Lower leg skin (tissue), 4 donors: Measurements from ENCODE around the gene SPTB. TPM values are rescaled to one million over a fixed set of nuclear protein-coding genes. Genes with fewer than 3 reads are reported as not detected.
A peak's percentile ranks its signal among the peaks of the same experiment; 100 is the strongest.

ENCODE experiments used
- DNase-seq, 2 donors: peaks; one replicate each; pipeline ENCODE4 v3.0.0-alpha.2; 2019; ENCODE audit warnings: low spot score in 2 of 2
- H3K4me3 ChIP-seq: fragments of 200-600 bp; sonication (generic); 2 replicates; pipeline ENCODE4 v1.5.1; 2017; ENCODE audit warnings: mild to moderate bottlenecking, low read depth; ENCODE audit not compliant: poor library complexity, severe bottlenecking
- POLR2A ChIP-seq, 2 donors: fragments of 450-650 bp; IDR thresholded peaks; one replicate each; pipeline ENCODE4 v1.6.1; 2016 to 2017; ENCODE audit warnings: antibody characterized with exemption in 2 of 2, mild to moderate bottlenecking in 1 of 2, moderate library complexity in 1 of 2
- whole genome bisulfite sequencing, 2 donors: methylation state at CpG; one replicate each; pipeline ENCODE4 v1.1.5; 2018; 5-methylcytosine and 5-hydroxymethylcytosine counted together
- intact Hi-C: fragments of 100-400 bp; cut with DNase I; formaldehyde crosslinking; loops from one replicate; pipeline ENCODE4 v1.15.0; 2023; ENCODE audit warnings: low total_unique reads
- total RNA-seq, 4 donors: library from RNA; depleted of rRNA; stranded (reverse); fragments of >200 nt; gene quantifications; one replicate each; pipeline ENCODE4 v1.1.0, GENCODE V29; 2016
- TF ChIP-seq, protein P1 (sequence below), 3 donors: fragments of 450-650 bp; IDR thresholded peaks; one replicate each; pipeline ENCODE4 v1.5.1; 2016; ENCODE audit warnings: antibody characterized with exemption in 3 of 3, mild to moderate bottlenecking in 3 of 3, moderate library complexity in 2 of 3

SPTB gene
- total RNA-seq, 4 donors from 2014 or later = 0.34 to 1.3 (median 0.92) TPM

DNA sequence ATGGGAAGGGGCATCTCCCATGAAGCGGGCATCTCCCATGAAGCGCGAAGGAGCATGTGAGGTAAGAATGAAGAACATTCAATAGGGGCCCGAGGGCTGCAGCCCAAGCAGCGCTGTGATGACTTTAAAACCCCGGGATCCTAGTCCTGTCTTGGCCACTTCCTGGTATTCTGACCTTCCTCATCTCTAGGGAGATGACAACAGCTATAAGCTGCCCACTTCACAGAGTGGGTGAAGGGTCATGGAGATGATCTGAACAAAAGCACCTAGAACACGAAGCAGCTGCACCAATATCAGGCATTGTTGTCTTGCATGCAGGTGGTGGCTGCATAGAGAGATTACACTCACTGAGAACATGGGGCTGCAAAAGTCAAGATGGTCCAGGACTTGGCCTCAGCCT lies 64.5 kb downstream of the SPTB start:
- H3K4me3 ChIP-seq = no peak overlapping the region
- WGBS, 2 donors = 87 to 92% methylated on average over 7 of the region's 7 CpGs
- DNase-seq = peak in 1 of 2 donors; percentile 45
- no peak for TF ChIP-seq POLR2A (IDR thresholded peaks at IDR 0.05)
- TF ChIP-seq, protein P1, sequence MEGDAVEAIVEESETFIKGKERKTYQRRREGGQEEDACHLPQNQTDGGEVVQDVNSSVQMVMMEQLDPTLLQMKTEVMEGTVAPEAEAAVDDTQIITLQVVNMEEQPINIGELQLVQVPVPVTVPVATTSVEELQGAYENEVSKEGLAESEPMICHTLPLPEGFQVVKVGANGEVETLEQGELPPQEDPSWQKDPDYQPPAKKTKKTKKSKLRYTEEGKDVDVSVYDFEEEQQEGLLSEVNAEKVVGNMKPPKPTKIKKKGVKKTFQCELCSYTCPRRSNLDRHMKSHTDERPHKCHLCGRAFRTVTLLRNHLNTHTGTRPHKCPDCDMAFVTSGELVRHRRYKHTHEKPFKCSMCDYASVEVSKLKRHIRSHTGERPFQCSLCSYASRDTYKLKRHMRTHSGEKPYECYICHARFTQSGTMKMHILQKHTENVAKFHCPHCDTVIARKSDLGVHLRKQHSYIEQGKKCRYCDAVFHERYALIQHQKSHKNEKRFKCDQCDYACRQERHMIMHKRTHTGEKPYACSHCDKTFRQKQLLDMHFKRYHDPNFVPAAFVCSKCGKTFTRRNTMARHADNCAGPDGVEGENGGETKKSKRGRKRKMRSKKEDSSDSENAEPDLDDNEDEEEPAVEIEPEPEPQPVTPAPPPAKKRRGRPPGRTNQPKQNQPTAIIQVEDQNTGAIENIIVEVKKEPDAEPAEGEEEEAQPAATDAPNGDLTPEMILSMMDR (IDR thresholded peaks at IDR 0.05) = no peak
- intact Hi-C loops = no loop called here

DNA sequence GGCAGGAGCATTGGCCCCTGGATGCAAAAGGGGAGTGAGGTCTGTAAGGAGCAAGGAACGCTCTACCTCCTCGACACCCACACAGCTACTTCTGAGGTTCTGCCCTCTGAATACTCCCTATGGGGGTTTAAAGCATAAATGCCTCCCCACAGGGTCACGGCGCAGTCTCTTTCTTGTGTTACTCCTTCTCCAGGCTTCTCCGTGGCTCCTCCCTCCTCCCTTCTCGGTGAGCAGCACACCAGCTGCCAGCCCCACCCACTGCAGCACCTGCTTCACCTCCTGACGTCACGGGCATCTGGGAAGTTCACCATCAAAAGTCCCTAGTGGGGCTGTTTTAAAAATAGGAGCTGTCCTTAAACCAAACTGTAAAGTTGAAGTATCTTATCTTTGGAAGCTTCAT lies 67.3 kb downstream of the SPTB start:
- intact Hi-C loops = no loop called here
- H3K4me3 ChIP-seq = no peak overlapping the region
- no peak for TF ChIP-seq POLR2A (IDR thresholded peaks at IDR 0.05)
- TF ChIP-seq, protein P1 (IDR thresholded peaks at IDR 0.05) = no peak
- no peak for DNase-seq
- 17 to 31% methylated on average over 8 of the region's 8 CpGs for WGBS, 2 donors

DNA sequence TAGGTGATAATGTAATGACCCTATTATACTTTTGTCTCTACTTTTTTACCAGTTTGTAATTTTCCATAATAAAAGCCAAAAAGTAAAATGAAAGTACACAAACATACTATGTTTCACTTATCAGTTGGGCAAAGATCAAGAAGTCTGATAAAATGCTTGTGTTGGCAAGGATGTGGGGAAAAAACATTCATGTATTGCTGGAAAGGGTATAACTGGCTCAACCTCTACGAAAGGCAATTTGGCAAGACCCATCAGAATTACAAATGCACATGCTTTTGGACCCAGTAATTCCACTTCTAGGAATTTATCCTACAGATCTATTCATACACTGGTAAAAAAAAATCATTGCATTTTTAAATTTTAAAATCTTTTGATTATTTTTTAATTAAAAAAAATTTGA lies 68.0 kb downstream of the SPTB start:
- intact Hi-C loops = no loop called here
- TF ChIP-seq POLR2A (IDR thresholded peaks at IDR 0.05) = no peak
- TF ChIP-seq, protein P1 (IDR thresholded peaks at IDR 0.05) = no peak
- 29 to 37% methylated on average over 1 of the region's 1 CpG for WGBS, 2 donors

DNA sequence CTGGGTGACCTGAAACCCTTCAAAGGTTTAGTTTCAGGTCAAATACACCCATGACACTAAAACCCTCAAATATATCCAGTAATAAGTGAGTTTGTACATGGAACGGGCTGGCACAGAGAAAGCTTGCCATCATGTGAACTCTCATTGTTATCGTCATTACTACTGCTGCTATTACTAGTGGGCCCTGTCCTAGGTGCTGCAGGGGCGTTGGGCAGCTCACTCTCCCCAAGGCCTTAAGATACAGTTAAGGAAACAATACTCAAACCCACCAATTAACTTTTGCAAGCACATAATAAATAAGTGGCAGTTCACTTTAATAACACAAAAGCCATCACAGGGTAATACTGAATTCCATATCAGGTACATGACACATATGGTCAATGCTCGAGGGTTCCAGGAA lies 71.3 kb downstream of the SPTB start:
- TF ChIP-seq POLR2A (IDR thresholded peaks at IDR 0.05) = no peak
- TF ChIP-seq, protein P1 (IDR thresholded peaks at IDR 0.05) = no peak
- WGBS, 2 donors = 87 to 93% methylated on average over 4 of the region's 4 CpGs
- intact Hi-C loops = no loop called here
- no peak for DNase-seq
- no peak overlapping the region for H3K4me3 ChIP-seq

More for the DNA sequence above, 68.0 kb downstream of the SPTB start:
- no peak for DNase-seq
- H3K4me3 ChIP-seq = no peak overlapping the region

DNA sequence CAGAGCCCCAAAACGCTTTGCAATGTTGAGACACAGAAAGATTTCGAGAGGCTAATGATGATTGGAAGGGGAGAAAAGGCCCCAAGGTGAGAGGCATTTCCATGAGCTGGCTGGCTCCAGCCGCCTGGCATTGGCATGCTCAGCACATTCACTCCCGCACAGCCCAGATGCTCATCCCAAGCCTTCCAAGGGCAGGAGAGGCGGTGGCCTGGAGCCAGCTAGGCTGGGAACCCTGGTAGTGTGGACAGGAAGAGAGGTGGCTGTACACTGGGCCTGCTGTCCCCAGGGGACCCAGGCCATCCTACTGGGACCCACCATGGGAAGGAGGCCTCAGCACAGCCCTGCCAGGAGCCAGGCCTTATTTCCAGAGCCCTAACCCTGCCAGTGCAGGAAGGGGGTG lies 72.2 kb downstream of the SPTB start:
- intact Hi-C loops = no loop called here

More for the DNA sequence above, 72.2 kb downstream of the SPTB start:
- TF ChIP-seq POLR2A (IDR thresholded peaks at IDR 0.05) = no peak
- TF ChIP-seq, protein P1 (IDR thresholded peaks at IDR 0.05) = no peak
- H3K4me3 ChIP-seq = no peak overlapping the region
- WGBS, 2 donors = 63 to 84% methylated on average over 5 of the region's 5 CpGs
- no peak for DNase-seq
